G401 (cell line): Measurements from ENCODE around the gene RGS9. TPM values are rescaled to one million over a fixed set of nuclear protein-coding genes. Genes with fewer than 3 reads are reported as not detected.
"Not testable (repeated sequence)": the region's sequence is repeated elsewhere in the genome, so short reads cannot be mapped to it uniquely, and the experiment has no call there.

Source experiments
- DNase-seq: peaks from one replicate; pipeline ENCODE4 v3.0.0-alpha.2; 2015; ENCODE audit warnings: low spot score
- in situ Hi-C: cut with HindIII; loops from 2 replicates; pipeline ENCODE4 v1.10.0; 2016; ENCODE audit warnings: low sequenced_read_pairs, mixed read lengths
- total RNA-seq: library from RNA; depleted of rRNA; stranded (reverse); fragments of >200 nt; shearing (Covaris generic); gene quantifications from 2 replicates; pipeline ENCODE4 v1.2.3, GENCODE V29; 2014

RGS9 gene
- total RNA-seq, 1 experiment from 2014 or later: 15.4 TPM

DNA sequence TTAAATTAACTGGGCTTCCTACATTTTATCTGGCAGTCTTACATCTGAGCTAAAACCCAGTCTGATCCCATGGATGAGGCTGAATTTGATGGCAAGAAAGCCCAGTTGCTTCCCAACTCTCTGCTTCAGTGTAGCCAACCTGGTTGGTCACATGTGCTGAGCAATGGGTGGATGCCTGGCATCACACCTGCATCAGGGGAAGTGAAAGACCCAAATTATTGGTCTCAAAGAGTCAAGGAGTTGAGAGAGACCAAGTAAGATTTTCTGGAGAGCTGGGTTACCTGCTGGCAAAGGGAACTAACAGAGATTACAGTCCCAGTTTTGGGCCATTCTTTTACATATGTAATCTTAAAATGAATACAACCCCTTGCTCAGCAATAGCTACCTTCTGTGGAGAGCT is 38.8 kb downstream of the RGS9 start:
- in situ Hi-C loops: no loop called here
- no peak for DNase-seq

DNA sequence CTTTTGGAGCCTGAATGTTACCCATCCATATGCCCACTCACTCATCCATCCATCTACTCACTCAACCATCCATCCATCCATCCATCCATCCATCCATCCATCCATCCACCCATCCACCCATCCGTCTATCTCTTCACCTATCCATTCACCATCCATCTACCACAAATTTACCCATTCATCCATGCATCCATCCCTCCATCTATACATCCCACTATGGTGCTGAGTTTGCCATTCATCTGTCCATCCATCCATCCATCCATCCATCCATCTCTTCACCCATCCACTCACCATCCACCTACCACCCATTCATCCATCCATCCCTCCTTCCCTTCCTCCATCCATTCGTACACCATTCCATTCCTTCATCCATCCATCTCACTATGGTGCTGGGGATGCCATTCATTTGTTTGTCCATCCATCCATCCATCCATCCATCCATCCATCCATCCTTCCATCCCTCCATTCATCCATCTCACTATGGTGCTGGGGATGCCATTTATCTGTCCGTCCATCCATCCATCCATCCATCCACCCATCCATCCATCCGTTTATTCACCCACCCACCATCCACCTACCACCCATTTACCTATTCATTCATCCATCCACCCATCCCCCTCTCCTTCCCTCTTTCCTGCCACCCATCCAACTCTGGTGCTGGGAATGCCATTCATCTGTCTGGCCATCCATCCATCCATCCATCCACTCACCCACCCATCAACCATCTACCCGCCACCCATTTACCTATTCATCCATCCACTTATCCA is 39.7 kb downstream of the RGS9 start:
- in situ Hi-C loops: no loop called here
- DNase-seq: no peak

DNA sequence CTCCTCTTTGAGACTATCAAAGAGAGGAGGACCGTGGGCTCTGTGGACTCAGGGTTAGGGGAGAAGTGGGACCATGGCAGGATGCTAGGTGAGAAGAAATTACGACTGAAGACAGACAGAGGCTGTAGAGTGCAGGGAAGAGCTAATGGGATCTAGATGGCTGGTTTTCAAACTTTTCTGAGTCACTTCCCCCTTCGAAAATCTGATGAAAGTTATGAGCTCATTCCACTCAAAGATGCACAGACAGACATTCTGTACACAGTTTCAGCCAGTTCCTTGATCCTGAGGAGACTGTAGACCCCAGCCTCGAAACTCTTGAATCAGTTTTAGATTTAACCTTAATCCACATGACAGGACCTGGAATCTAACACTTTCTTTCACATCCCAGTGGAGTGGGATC is 40.7 kb downstream of the RGS9 start:
- in situ Hi-C loops: no loop called here
- DNase-seq: no peak

DNA sequence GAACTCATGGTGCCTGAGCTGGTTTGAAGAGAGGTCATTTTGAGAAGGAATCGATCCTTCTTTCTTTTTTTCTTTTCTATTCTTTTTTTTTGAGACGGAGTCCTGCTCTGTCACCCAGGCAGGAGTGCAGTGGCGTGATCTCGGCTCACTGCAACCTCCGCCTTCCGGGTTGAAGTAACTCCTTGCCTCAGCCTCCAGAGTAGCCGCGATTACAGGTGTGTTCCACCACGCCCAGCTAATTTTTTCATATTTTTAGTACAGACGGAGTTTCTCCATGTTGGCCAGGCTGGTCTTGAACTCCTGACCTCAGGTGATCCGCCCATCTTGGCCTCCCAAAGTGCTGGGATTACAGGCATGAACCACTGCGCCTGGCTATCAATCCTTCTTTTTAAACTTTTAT is 43.1 kb downstream of the RGS9 start:
- DNase-seq, in situ Hi-C loops: not testable (repeated sequence)

DNA sequence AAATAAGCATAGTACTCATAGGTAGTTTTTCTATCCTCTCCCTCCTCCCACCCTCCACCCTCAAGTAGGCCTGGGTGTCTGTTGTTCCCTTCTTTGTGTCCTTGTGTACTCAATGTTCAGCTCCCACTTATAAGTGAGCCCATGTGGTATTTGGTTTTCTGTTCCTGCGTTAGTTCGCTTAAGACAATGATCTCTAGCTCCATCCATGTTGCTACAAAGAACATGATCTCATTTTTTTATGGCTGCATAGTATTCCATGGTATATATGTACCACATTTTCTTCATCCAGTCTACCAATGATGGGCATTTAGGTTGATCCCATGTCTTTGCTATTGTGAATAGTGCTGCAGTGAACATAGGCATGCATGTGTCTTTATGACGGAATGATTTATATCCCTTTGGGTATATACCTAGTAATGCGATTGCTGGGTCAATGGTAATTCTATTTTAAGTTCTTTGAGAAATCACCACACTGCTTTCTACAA is 43.6 kb downstream of the RGS9 start:
- DNase-seq, in situ Hi-C loops: not testable (repeated sequence)

DNA sequence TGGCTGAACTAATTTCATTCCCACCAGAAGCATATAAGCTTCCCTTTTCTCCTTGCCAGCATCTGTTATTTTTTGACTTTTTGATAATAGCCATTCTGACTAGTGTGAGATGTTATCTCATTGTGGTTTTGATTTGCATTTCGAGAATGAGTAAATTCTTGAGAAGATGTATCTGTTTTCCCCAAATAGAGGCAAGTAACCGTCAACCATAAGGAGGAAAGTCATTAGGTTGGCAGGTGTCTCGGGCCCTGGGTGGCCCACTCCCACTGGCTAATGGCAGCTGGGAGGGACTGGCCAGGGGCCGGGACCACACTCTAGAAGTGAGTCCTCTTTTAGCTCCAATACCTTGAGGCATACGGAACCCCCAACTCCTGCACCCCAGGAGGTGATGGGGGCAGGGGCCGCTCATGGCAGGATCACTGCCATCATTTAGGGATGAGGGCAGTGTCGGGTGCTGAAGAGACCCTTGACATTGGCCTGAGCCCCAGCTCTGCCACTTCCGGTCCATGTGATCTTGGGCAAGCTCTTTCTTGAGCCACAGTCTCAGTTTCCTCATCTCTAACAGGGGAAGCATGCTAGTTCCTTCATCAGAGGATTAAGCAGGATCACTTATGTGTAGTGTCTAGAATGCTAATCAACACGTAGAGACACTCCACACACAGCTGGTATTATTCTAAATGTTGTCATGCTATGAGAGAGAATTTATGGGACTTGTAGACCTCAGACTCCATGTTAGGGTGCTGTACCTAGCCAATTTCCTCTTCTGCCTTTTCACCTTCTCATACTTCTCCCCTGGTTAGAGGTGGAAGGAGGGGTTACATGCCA is 44.3 kb downstream of the RGS9 start:
- no peak for DNase-seq
- in situ Hi-C loops: no loop called here

DNA sequence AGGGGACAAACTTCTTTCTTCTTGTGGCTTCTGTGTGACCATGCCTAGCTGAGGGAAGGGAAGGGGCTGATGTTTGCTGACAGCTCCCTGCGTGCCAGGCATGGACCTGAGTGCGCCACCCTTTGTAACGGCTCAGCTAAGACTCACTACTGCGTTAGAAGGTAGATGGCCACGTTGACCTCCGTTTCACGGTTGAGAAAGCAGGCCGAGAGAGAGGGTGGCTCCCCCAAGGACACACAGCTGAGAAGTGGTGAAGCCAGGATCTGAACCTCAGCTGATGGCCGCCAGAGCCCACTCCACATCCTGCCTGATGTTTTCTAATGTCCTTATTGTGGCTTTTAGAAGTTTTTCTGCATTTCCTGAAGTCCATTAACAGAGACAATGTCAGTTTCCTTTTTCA is 45.1 kb downstream of the RGS9 start:
- in situ Hi-C loops: no loop called here
- DNase-seq: no peak

DNA sequence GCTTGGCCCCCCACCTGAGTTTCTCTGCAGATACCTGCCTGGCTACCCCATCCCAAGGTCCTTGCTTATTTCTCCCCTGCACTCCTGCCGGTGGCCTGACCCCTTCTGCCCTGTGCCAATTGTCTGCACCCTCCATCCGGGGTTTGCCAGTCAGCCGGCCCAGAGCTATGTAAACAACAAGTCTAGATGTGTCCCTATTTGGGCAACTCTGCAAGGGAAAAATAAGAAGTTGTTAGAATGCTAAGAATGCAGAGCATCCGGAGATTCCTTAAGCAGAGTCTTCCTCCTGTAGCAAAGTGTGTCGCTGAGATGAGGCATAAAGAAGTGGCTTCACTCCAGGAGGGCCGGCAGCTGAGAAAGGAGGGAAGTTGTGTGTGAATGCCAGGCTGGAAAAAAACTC is 46.6 kb downstream of the RGS9 start:
- no peak for DNase-seq
- in situ Hi-C loops: no loop called here

DNA sequence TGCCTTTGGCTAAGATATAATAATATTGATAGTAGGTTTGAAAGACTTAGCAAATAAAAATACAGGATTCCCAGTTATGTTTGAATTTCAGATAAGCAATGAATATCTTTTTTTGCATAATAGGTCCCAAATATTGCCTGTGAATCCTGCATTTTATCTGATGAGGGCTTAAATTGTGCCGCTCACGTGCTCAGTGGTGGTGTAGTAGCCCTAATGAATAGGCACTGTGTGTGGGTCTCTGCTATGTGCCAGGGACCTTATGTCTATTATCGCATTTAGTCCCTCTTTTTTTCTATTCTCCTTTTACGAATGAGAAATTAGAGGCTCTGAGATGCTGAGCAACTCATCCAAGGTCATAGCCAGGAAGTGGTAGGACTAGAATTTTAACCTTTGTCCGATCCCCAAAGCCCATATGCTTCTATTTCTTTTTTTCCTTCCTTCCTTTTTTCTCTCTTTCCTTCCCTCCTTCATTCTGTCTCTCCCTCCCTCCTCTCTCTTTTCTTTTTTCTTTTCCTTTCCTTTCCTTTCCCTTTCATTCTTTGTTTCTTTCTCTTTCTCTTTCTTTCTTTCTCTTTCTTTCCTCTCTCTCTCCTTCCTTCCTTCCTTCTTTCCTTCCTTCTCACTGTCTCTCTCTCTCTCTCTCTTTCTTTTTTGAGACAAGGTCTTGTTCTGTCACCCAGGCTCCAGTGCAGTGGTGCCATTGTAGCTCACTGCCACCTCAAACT is 47.2 kb downstream of the RGS9 start:
- no peak for DNase-seq
- in situ Hi-C loops: no loop called here

DNA sequence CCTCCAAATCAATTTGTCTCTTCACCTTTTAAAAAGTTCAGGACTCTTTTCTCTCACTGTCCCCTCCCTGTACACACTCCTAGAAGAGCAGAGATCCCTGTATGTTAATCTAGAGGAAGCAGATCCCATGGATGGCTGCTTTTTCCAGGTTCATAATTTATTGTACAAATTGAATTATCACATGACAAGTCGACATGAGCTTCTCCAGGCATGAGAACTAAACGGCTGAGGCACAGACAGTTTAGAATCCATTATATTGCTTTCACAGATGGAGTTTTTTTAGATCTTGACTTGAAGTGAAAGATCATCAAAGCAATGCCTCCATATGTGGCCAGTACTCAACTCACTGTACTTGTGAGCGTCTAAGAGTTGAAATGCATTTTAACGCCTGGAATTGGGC is 47.9 kb downstream of the RGS9 start:
- in situ Hi-C loops: no loop called here
- DNase-seq: no peak

DNA sequence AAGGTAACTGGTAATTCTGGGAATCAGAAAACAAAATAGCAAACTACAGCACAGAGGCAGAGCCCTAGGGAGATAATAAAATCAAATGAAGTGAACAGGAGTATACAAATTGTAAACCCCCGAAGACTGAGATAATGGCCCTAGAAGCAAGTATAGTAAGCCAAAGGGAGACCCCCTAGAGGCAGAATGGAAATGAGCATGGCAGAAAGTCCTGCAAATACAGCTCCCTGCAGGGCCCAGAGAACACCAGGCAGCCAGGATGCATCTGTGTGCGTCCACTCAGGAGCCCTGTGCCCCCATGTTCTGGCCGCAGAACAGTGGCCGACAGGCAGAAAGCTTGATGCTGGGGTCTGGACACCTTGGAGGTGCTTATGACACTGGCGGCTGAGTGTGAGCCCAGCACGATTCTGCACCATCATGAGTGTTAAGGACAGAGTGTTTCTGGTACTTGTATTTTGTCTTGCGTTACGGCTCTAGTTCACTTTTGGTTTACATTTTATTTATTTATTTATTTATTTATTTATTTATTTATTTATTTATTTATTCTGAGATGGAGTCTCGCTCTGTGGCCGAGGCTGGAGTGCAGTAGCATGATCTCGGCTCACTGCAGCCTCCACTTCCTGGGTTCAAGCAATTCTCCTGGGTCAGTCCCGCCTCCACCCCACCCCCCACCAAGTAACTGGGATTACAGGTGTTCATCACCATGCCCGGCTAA is 48.7 kb downstream of the RGS9 start:
- in situ Hi-C loops: no loop called here

DNA sequence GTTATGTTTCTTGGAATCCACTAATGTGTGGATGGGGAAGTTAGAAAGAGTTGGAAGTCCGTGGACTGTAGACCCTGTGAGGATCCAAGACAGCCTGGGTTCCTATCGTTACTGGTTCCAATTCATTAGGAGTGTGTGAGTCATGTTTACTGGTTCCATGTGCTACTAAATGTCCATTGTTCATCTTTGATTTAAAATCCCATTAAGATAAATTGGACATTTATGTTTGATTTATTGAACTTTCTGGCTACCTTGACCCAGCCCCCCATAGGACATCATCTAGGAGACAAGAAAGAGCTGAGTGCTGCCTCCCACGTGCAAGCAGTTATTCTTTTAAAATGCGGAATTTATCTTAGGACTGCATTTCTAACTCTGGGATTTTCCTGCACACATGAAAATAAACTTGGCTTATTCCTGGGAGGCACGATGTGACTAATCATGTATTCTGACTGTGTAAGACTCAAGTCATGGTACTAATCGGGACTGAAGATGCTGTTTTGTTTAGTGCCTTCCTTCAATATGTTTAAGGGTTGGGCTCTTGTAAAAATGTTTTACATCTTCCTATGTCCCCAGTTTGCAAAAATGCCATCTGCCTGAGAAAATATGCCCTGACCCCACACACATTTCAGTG is 53.4 kb downstream of the RGS9 start:
- DNase-seq: no peak

More for the DNA sequence above, 48.7 kb downstream of the RGS9 start:
- DNase-seq: no peak

DNA sequence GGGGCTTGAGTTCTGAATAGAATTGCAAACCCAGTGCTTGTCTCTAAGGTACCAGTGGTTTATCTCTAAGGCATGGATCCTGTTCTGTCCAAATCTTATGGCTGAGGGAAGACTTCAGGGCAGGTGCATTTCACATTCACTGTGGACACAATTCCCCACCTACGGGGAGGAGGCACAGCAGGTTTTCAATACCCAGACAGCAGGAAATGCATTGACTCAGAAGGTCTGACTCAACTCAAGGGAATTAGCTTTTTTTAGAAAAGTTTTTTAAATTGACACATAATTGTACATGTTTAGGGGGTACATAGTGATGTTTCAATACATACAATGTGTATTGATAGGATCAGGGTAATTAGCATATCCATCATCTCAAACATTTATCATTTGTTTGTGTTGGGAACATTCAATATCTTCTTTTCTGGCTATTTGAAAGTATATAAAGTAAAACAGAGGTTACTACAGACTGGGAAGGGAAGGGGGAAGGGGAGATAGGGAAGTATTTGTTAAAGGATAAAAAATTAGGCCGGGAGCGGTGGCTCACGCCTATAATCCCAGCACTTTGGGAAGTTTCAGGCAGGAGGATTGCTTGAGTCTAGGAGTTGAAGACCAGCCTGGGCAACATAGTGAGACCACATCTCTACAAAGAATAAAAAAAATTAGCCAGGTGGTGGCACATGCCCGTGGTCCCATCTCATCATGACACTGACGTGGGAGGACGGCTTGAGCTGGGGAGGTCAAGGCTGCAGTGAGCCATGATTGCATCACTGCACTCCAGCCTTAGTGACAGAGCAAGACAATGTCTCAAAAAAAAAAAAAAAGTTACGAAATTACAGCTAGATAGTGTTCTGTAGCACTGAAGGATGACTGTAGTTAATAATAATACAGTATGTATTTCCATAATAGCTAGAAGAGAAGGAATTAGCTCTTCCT is 54.9 kb downstream of the RGS9 start:
- in situ Hi-C loops: no loop called here
- no peak for DNase-seq

More for the DNA sequence above, 53.4 kb downstream of the RGS9 start:
- in situ Hi-C loops: no loop called here

DNA sequence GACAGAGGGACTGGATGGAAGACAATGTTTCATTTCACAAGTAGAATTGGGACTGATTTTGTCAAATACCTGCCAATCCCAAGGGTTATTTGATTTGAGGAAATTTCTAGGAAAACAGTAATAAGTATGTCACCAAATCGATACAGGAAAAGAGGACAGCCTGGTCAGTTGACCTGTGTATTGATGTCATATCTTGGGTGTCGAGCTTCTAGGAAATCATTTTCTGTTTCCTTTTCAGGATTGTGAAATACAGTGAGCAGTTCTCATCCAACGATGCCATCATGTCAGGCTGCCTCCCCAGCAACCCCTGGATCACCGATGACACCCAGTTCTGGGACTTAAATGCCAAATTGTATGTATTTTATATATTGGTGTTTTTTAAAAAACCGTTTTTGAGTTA is 56.1 kb downstream of the RGS9 start:
- no peak for DNase-seq
- in situ Hi-C loops: no loop called here

DNA sequence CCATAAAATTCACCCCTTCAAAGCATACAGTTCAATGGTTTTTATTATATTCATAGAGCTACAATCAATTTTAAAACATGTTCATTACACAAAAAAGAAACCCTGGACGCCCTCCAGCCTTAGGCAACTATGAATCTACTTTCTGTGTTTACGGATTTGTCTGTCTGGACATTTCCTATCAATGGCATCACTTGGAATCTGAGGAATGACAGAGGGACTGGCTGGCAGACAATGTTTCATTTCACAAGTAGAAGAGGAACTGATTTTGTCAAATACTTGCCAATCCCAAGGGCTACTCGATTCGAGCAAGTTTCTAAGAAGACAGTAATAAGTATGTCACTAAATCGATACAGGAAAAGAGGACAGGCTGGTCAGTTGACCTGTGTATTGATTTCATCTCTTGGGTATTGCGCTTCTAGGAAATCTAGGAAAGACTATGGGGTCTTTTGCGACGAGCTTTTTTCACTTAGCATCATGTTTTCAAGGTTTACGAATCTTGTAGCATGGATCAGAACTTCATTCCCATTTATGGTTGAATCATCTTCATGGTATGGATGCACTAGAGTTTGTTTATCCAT is 56.6 kb downstream of the RGS9 start:
- DNase-seq: no peak
- in situ Hi-C loops: no loop called here

DNA sequence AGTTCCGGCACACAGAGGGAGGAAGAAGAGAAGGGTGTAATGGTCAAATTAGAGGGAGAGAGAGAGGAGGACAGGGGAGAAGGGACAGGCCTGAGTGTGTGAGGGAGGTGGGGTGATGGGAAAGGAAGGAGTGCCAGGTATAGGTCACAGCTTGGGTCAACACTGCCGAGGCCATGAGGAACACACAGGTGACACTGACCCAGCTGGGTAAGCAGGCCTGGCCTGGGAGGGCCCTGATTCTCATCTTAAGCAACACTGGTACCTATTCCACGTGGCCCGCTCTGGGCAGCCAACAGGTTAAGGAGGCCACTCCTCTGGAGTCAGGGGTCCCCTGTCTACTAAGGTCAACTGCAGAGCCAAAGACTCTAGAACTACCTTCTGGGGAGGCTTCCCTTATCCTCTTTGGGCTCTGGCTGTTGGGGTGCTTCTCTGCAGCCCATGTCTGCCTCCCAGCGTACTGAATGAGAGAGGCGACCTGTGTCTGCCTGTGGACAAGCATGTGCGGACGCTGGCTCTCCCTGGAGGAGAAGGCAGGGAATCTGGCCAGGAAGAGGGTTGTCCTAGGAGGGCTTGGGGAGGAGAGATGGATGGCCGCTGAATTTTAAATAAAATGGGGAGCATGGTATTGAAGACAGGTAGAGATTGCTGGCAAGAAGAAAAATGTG is 57.6 kb downstream of the RGS9 start:
- in situ Hi-C loops: no loop called here
- DNase-seq: no peak

DNA sequence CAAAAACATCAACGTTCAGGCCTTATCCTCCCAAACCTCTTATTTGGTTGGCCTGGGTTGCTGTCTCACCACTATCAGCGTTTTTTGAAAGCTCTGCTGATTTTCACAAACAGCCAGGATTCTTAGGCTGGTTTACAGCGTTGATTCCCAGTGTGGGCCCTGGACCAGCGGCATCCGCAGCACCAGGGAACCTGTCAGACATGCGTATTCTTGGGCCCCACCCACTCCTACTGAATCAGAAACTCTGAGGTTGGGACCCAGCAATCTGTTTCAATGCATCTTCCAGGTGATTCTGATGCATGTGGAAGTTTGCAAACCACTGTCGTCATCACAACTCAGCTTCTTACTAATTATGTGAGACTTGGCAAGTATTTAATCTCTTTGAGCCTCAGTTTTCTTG is 58.5 kb downstream of the RGS9 start:
- no peak for DNase-seq
- in situ Hi-C loops: no loop called here
